ENCODE results near the gene FSHR.

DNA sequence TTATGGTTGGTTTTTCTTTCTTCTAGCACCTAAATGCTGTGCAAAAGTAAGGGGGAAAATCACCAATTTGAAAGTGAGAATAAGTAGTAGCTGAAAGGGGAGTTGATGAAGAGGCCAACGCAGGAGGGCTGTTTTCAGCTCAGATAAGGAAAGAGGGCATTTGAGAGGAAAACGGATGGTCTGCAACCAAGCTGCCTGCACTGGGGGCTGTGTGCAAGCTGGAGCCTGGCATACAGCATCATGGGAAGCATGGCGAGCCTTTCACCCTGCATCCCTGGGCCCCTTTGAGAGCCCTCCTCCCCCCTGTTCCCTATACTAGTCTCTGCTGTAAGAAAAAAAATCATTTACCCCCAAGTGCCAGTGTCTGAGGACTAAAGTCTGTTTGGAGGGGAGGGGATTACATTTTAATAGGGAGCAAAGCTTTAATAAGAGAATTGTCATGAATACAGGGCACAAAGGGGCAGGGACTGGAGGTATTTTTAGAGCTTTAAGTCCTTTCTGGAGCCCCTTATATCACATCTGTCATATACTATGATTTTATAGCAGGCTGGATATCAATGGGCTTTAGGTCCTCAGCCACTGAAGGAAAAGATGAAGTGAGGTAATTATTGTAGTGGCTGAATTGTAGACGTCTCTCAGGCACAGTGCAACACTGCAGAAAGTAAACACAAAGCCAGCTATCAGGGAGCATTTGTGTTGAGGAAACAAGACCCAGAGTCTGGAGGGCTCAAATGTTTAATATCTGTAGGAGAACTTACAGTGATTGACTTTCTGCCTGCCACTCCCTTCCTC lies 120.7 kb downstream of the FSHR start:
- TF ChIP-seq, protein P1, sequence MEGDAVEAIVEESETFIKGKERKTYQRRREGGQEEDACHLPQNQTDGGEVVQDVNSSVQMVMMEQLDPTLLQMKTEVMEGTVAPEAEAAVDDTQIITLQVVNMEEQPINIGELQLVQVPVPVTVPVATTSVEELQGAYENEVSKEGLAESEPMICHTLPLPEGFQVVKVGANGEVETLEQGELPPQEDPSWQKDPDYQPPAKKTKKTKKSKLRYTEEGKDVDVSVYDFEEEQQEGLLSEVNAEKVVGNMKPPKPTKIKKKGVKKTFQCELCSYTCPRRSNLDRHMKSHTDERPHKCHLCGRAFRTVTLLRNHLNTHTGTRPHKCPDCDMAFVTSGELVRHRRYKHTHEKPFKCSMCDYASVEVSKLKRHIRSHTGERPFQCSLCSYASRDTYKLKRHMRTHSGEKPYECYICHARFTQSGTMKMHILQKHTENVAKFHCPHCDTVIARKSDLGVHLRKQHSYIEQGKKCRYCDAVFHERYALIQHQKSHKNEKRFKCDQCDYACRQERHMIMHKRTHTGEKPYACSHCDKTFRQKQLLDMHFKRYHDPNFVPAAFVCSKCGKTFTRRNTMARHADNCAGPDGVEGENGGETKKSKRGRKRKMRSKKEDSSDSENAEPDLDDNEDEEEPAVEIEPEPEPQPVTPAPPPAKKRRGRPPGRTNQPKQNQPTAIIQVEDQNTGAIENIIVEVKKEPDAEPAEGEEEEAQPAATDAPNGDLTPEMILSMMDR (IDR thresholded peaks at IDR 0.05), result no peak
- no peak for TF ChIP-seq POLR2A (IDR thresholded peaks at IDR 0.05)
